HTERT RPE-1 (cell line): ENCODE results near the gene MS4A6E.

Experiments
- in situ Hi-C: fragments of 300-500 bp; cut with MboI; formaldehyde crosslinking; loops from 4 replicates; pipeline ENCODE4 v1.14.3; 2020; ENCODE audit warnings: low sequenced_read_pairs

Gene MS4A6E

GRCh38 chr11:60371854-60372253, 44.8 kb downstream of the MS4A6E start:
- in situ Hi-C loops, result no loop called here

GRCh38 chr11:60372767-60373166, 45.7 kb downstream of the MS4A6E start:
- in situ Hi-C loops, result no loop called here

- in situ Hi-C loops, result no loop called here
Measured at GRCh38 chr11:60375316-60375715, 48.3 kb downstream of the MS4A6E start.

DNA sequence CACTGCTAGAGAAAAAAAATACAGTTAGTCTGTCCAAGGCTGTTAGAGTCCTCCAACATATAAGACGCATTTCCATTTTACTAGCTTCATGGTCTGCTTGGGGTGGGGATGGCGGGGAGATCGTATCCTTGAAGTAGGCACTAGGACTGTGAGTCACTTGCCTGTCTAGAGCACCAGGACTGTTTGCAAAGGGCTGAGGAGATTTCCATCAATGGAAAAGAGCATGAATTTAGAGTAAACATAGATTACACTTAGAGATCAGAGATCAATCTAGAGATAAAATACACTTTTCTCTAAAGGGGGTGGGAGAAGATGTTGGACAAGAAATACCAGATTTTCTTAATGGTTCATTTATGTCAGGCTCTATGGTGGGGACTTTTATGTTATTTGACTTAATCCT, 49.5 kb downstream of the MS4A6E start:
- in situ Hi-C loops, result no loop called here

- in situ Hi-C loops, result no loop called here
Measured at GRCh38 chr11:60377401-60378136, 50.5 kb downstream of the MS4A6E start.

DNA sequence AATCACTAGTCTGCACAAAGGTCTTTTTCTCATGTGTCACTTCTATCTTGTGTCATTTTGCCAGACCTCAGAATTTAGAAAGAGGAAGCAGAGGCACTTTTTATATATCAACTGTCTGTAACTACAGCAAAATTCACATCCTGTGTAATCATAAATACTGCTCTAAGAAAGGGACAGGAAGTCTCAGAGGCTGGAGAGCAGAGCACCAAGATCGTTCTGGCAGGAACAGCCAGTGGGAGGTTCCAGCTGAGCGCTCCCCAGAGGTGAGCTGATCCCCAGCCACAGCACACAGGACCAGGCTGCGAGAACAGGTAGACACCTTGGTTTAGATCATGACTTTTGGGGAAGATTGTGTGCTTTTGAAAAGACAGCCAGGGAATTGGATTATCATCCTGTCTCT, 51.3 kb downstream of the MS4A6E start, which contains the start of gene MS4A7:
Gene MS4A7, plus strand, starts transcription at position 179 of the 400 bp plus-strand sequence. CDS start 4,610 bp downstream, outside the sequence.
- in situ Hi-C loops, result no loop called here

DNA sequence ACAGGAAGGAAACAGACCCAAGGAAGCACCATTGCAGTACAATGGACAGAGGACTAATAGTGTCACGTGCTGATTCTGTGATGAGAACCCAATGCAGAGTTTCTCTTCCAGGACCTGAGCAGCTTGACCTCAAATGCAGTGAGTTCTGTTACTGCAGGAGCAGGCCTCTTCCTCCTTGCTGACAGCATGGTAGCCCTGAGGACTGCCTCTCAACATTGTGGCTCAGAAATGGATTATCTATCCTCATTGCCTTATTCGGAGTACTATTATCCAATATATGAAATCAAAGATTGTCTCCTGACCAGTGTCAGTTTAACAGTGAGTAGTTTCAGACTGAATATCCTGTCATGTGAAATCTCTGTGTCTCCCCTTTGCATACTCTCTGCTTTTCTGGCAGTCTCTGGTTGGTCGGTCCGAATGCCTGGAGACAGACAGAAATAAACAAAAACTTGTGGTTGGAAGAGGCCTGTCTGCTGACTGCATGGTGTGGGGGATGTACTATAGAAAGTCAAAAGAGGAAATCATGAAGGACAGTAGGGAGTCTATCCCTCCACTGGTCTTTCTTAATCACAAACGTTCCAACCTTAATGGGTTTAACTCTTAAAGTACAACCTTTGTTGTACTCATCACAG, 62.3 kb downstream of the MS4A6E start:
- in situ Hi-C loops, result no loop called here

- in situ Hi-C loops, result no loop called here
Measured at GRCh38 chr11:60390419-60390818, 63.4 kb downstream of the MS4A6E start.
